Stimulated activated CD8-positive, alpha-beta memory T cell treated with anti-CD3 and anti-CD28 coated beads, Interleukin-7, amount 100 ng/mL, for 24 hours (primary cell): Measurements from ENCODE around the gene KCNQ1.

Experiments
- DNase-seq: peaks from one replicate; pipeline ENCODE4 v3.0.0-alpha.2; 2020; ENCODE audit warnings: low read depth

KCNQ1 gene

DNA sequence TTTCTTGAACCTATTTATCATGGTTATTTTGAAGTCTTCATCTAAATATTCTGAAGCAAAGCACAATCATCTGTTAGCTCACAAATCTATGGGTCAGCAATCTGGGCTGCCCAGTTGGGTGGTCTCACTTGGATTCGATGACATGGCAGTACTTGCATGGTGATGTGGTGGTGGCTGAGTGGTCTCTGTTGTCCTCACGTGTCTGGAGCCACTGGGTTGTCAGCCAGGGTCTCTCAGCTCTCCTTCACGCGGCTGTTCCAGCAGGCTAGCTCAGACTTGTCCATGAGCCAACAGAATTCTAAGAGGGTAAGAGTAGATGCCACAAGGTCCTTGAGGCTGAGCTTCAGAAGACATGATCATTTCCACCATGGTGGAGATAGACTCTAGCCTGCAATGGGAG, 321.4 kb downstream of the KCNQ1 start:
- DNase-seq: no peak

DNA sequence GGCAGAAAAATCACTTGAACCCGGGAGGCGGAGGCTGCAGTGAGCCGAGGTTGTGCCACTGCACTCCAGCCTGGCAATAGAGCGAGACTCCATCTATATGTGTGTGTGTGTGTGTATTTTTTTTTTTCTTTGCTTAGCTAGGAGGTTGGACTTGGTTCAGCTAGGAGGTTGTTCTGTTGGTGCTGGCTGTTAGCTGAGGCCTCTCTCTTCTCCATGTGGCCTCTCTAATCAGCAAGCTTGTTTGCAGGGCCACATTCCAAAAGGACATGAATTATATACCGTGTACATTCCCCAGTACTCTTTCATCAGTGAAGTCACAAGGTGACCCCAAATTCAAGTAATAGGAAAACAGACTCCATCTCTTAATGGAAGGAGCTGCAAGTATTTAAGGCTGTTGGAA, 322.3 kb downstream of the KCNQ1 start:
- no peak for DNase-seq

GRCh38 chr11:2767801-2768200, 323.0 kb downstream of the KCNQ1 start:
- no peak for DNase-seq

DNA sequence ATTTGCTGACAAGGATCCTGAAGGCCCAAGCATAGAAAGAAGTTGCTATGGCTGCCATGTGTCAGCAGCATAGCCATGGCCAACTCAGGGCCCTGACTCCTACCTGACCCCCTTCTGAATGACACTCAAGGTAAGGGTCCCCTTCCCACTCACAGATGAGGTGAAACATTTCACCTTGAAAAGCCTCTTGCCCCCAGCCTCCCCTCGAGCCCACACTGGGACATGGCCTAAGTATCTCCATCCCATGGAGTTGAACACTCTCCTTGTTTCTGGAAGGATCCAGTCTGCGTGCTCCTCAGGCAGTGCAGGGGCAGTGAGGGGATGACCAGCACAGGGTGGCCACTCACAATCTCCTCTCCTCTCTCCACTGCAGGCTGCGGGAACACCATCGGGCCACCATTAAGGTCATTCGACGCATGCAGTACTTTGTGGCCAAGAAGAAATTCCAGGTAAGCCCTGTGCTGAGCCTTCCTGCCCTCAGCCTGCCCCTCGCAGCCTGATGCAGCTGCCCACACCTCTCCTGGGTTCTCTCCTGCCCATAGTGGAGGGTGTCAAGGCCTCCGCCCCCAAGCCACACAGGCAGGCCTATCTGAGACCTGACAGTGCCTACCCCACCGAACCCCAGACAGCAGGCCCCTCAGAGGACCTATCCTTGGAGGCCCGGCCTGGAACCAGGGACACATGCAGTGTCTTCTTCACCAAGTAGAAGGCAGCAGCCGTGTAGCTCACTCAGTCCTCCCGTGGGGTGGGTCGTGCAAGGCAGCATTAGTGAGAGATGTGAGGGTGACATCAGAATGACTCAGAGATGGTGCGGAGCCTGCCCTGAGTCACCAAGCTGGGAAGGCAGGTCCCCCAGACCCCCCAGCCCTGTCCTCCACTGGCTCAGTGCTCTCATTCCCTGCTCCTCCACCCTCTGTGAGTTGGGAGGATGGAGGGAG, 323.9 kb downstream of the KCNQ1 start:
- no peak for DNase-seq

- no peak for DNase-seq
Measured at GRCh38 chr11:2769409-2770095, 324.7 kb downstream of the KCNQ1 start.

GRCh38 chr11:2770096-2770751, 325.4 kb downstream of the KCNQ1 start:
- no peak for DNase-seq

DNA sequence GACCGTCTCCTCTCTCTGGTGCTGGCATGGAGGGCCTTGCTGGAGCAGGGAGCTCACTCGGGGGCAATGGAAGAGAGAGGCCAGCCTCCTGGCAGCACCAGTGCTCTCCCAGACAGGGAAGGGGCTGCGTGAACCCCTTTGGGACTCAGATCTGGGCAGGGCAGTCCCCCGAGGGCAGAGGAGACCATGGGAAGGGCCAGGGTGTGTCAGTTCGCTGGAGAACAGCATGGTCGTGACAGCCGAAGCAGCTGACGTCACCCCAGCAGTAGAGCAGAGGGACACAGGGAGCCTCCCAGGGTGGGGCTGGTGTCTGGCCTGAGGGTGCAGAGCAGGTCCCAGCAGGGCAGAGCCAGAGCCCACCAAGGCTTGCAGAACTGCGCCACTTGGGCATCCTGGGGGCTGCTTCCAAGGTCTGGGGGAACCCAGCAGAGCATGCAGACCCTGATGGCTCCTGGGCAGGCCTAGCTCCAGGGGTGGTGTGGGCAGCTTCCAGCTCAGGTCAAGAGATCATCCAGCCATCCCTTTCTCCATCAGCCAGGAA, 326.0 kb downstream of the KCNQ1 start:
- DNase-seq: no peak

GRCh38 chr11:2771758-2772466, 327.1 kb downstream of the KCNQ1 start:
- no peak for DNase-seq

DNA sequence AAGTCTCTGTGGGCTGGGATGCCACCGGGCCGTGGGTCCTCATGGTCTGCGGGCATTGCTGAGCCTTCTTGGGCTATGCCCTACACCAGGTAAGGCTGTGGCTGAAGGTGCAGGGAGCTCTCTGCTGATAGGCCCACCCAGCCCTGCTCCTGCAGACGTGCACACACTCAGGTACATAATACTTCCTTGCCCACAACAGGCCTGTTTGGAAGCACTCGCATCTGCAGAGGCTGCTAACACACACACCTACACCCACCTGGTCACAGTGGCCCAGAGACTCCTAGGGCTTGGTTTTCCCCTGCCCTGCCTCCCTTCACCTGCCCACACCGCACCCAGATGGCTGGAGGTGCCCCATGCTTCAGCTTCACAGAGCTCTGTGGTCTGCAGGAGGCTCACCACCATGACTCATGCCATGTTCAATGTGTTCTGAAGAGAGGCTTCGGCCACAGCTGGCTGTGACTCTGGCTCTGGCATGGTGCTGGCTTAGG, 327.8 kb downstream of the KCNQ1 start:
- no peak for DNase-seq

DNA sequence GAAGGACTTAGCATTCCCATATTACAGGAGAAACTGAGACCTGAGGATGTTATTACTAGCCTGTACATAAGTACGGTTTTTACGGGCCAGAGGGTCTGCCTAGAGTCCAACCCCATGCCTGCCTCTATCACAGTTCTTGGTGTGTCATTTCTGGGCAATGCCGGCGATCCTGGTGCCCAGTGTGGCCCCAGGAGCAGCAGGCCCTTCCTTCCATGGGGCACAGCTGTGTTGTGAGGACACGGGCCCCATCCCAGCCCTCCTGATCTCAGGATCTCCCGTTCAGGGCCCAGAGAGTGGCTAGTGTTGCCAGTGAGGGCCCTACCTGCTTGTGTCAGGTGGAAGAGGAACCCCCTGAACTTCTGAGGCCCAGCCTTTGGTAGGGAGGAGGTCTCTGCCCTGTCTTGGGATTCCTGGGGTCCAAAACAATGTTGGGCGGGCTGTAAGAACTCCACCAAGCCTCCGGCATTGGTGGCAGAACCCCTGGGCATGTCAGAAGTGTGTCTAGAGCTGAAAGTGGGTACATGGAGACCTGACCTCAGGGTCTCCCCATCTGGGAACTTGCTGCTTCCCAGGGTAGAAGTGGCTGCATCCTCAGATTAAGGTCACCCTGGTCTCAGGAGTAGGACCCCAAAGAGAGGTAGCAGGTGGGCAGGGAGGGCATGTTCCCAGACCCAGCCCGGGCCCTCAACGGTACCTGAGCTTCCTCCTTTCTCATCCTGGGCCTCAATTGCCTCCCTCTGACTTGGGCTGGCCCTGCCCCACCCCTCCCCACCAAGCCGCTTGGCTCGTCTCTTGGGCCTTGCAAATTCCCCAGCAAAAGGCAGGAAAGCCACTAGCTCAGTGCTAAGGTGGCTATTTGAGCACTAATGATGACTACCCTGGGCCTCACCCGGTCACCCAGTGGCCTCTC, 329.6 kb downstream of the KCNQ1 start:
- DNase-seq: no peak

GRCh38 chr11:2775083-2775625, 330.3 kb downstream of the KCNQ1 start:
- no peak for DNase-seq

DNA sequence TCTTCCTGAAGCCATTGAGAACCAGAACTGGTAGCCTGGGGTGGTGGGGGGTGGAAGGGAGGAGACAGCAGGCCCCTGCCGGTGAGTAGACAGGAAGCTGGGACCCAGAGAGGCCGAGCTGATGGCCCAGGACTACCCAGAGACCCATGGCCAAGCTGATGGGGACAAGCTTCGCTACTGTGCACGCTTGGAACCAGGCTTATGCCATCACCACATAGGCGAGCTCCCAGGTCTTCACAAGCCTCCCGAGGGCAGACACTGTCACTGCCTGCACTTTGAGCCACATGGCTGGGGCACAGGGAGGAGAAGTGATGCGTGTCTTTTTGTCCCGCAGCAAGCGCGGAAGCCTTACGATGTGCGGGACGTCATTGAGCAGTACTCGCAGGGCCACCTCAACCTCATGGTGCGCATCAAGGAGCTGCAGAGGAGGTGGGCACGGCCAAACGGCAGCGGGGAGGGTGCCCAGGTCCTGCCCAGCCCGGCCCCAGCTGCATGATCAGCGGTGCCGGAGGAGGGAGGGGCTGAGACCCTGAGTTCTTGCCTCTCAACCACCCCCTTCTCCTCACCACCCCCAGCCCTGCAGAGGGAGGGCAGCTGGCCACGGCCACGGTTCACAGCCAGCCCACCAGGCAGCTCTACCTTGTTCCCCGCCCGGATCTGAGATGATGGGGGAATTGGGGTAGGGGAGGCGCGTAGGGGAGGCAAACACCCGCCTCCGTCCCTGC, 331.0 kb downstream of the KCNQ1 start:
- DNase-seq: no peak

DNA sequence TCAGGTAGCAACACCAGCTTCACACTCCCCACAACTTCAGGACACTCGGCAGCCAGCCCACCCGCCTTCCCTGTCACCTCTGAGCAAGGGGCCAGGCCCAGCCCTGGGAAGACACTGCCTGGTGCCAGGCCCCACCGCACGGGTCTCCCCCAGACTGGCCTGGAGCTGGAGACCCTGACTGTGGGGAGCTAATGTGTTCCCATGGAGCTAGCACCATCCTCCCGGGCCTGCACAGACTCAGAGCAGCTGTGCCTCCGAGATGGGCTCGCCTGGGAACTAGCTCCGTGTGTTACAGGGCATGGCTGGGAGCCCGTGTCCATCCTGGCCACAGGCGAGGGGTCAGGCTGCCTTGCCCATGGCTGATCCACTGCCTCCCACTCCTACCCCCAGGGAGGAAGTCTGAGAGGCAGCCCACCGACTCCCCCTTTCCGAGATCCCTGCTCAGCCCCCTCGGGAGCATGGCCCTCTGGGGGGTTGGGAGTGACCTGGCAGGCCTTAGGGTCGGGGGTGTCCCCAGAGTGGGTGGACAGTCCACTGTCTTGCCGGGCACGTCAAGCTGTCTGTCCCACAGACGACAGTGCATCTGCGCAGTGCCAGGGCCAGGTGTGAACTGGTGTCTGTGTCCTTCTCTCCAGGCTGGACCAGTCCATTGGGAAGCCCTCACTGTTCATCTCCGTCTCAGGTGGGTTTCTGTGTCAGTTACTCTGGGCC, 331.7 kb downstream of the KCNQ1 start:
- DNase-seq: no peak

DNA sequence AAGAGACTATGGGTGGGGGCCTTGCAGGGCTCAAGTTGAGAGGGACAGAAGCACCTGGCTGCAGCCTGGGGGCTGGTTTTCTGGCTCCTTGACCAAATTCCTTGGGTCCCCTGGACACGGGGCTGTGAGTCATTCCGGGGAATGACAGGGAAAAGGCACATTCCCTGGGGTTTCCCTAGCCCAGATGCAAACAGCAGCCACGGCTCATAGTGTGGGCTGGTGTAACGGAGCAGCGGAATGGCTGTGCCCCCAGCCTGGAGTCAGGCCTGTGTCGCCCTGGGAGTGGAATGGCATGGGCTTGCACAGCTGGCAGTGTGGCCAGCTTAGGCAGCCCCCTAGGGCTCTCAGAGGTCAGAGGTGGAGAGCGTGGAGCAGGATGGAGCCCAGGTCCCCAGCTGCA, 332.6 kb downstream of the KCNQ1 start:
- no peak for DNase-seq

GRCh38 chr11:2777871-2778629, 333.2 kb downstream of the KCNQ1 start:
- no peak for DNase-seq

- DNase-seq: no peak
Measured at GRCh38 chr11:2778630-2779498, 334.1 kb downstream of the KCNQ1 start.

DNA sequence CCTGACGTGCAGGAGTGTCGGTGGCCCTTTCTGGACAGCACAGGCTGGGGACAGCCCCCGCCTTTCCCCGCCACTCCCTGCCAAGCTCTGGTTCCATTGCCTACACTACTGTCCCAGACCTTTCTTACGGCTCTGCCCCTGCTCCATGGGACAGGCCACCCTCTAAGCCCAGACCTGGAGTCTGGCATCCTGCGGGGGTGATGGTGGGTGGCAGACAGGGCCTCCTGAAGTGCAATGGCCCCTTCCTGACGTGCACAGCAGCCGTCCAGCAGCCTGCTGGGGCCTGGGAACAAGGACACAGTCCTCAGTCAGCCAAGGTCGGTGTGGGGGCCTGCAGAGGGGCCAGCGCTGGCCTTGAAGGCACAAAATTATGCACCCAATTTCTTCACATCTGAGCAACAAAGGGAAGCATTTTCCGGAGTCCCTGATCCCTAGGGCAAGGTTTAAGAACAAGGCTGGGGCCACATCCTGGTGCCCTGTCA, 334.7 kb downstream of the KCNQ1 start:
- DNase-seq: no peak
